Right lobe of liver (tissue), 6 donors: ENCODE data around the gene NLRP3. TPM values are rescaled to one million over a fixed set of nuclear protein-coding genes. Genes with fewer than 3 reads are reported as not detected.

Experiments
- ATAC-seq, 4 donors: fragments of 200-7000 bp; cut with Tn5 transposase; one replicate each; pipeline ENCODE4 v1.9.1; 2020; ENCODE audit warnings: mild to moderate bottlenecking in 4 of 4, moderate library complexity in 4 of 4
- DNase-seq, 3 donors: peaks; one replicate each; pipeline ENCODE4 v3.0.0-alpha.2; 2020
- H3K27ac ChIP-seq, 3 donors: fragments of 200-600 bp; one replicate each; pipeline ENCODE4 v1.8.0; 2022
- H3K27me3 ChIP-seq, 2 donors: fragments of 200-600 bp; one replicate each; pipeline ENCODE4 v1.8.0; 2022
- H3K36me3 ChIP-seq, 4 donors: fragments of 200-600 bp; sonication (generic) in 1 of 4; one replicate each; pipeline versions ENCODE4 v1.5.1 to v1.8.0; 2017 to 2022; ENCODE audit warnings: control low read depth in 1 of 4
- H3K4me1 ChIP-seq, 4 donors: fragments of 200-600 bp; sonication (generic) in 1 of 4; one replicate each; pipeline versions ENCODE4 v1.5.1 to v1.8.0; 2017 to 2022; ENCODE audit warnings: control low read depth in 1 of 4
- H3K4me3 ChIP-seq, 3 donors: fragments of 200-600 bp; one replicate each; pipeline ENCODE4 v1.8.0; 2022
- H3K9me3 ChIP-seq, 4 donors: fragments of 200-600 bp; sonication (generic) in 1 of 4; one replicate each; pipeline versions ENCODE4 v1.5.1 to v1.8.0; 2017 to 2022; ENCODE audit warnings: control low read depth in 1 of 4
- CTCF ChIP-seq, 4 donors: fragments of 200-600 bp in 3 of 4; fragments of 450-650 bp in 1 of 4; IDR thresholded peaks; one replicate each; pipeline versions ENCODE4 v1.5.1 to v1.8.0; 2016 to 2022; ENCODE audit warnings: antibody characterized with exemption in 4 of 4, mild to moderate bottlenecking in 2 of 4
- POLR2A ChIP-seq: fragments of 450-650 bp; IDR thresholded peaks from one replicate; pipeline ENCODE4 v1.6.1; 2017; ENCODE audit warnings: antibody characterized with exemption, mild to moderate bottlenecking
- WGBS: methylation state at CpG from one replicate; pipeline ENCODE4 v1.1.6; 2018; ENCODE audit warnings: low coverage, low lambda C conversion rate; ENCODE audit not compliant: insufficient coverage; ENCODE audit errors: missing lambda C conversion rate; 5-methylcytosine and 5-hydroxymethylcytosine counted together
- intact Hi-C, 2 donors: fragments of 100-400 bp; cut with DNase I; formaldehyde crosslinking; loops; one replicate each; pipeline versions ENCODE4 v1.11.2 to v1.14.1; 2022
- total RNA-seq, 6 experiments: library from RNA; depleted of rRNA in 2 of 6; stranded (reverse); fragments of >200 nt in 2 of 6; fragmentation: NEBNext Ultra II Directional in 3 of 6; extraction: Animal tissue kit (Norgen Biotek cat#: 25700) in 3 of 6; gene quantifications; one replicate each; pipeline versions ENCODE4 v1.1.0 to v1.2.4, GENCODE V29; 2016 to 2023
- donor health status: DM: no; HTN: yes; CAD: no.
- donor health status: DM: no; HTN: no; CAD: no.
- donor health status: DM: no; HTN: no; CAD: no.
- donor health status: DM: no; HTN: yes; CAD: no.
- donor health status: DM: no; HTN: yes; CAD: no.

NLRP3 gene
- total RNA-seq, 6 experiments from 2014 or later = 0.11 to 2.0 (median 0.62) TPM

GRCh38 chr1:247452447-247453039 lies 36.6 kb downstream of the NLRP3 start:
- DNase-seq = no peak
- no peak for ATAC-seq
- Histone ChIP-seq H3K27me3 (no peaks in the 10 kb centered on the region), H3K36me3 (no peaks in the 10 kb centered on the region), H3K9me3 (no peaks in the 10 kb centered on the region), H3K4me3 (no peak overlapping the region), H3K27ac (no peak overlapping the region), H3K4me1 (no peaks in the 10 kb centered on the region)
- TF ChIP-seq CTCF (IDR thresholded peaks at IDR 0.05) (no peak), POLR2A (no peak)
- WGBS = 53% methylated on average over 10 of the region's 12 CpGs
- intact Hi-C loops = no loop called here

GRCh38 chr1:247453245-247453644 lies 37.3 kb downstream of the NLRP3 start:
- TF ChIP-seq POLR2A (no peak), CTCF (IDR thresholded peaks at IDR 0.05) (no peak)
- Histone ChIP-seq H3K4me3 (no peak overlapping the region), H3K27me3 (no peaks in the 10 kb centered on the region), H3K27ac (no peak overlapping the region), H3K9me3 (no peaks in the 10 kb centered on the region), H3K4me1 (no peaks in the 10 kb centered on the region), H3K36me3 (no peaks in the 10 kb centered on the region)
- DNase-seq = no peak
- WGBS = 7% methylated on average over 4 of the region's 4 CpGs
- intact Hi-C loops = no loop called here
- no peak for ATAC-seq

- 64% methylated on average over 10 of the region's 11 CpGs for WGBS
- TF ChIP-seq CTCF (IDR thresholded peaks at IDR 0.05) (no peak), POLR2A (no peak)
- Histone ChIP-seq H3K4me3 (no peak overlapping the region), H3K4me1 (no peaks in the 10 kb centered on the region), H3K27me3 (no peaks in the 10 kb centered on the region), H3K9me3 (no peaks in the 10 kb centered on the region), H3K27ac (no peak overlapping the region), H3K36me3 (no peaks in the 10 kb centered on the region)
- DNase-seq (no peak), ATAC-seq (peak in 1 of 4 donors; percentile 19)
- intact Hi-C loops = no loop called here
Measured at GRCh38 chr1:247453997-247454396, 38.0 kb downstream of the NLRP3 start.

DNA sequence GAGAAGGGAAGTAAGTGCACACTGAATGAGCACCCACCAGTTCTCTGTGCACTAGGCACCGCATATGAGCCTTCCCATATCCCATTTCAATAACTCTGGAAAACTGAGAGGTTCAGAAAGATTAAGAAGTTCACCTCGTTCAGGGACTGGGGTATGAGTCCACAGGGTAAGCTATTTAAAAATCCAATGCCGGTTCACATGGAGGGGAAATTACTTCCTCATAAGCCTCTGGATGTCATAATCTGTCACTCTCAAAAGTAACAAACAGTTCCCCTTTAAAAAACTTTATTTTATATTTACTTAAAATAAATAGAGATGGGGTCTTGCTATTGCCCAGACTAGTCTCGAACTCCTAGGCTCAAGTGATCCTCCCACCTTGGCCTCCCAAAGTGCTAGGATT lies 40.0 kb downstream of the NLRP3 start:
- 34% methylated on average over 4 of the region's 4 CpGs for WGBS
- no peak overlapping the region for H3K4me3 ChIP-seq
- TF ChIP-seq CTCF (IDR thresholded peaks at IDR 0.05) = no peak
- TF ChIP-seq POLR2A = no peak
- intact Hi-C loops = no loop called here
- H3K36me3 ChIP-seq = no peaks in the 10 kb centered on the region
- H3K27me3 ChIP-seq = no peaks in the 10 kb centered on the region
- no peak overlapping the region for H3K27ac ChIP-seq
- ATAC-seq = peak in 2 of 4 donors; percentile 30 to 43
- no peaks in the 10 kb centered on the region for H3K4me1 ChIP-seq
- no peaks in the 10 kb centered on the region for H3K9me3 ChIP-seq
- DNase-seq = no peak
